ENCODE results near the gene SH2D3A.

DNA sequence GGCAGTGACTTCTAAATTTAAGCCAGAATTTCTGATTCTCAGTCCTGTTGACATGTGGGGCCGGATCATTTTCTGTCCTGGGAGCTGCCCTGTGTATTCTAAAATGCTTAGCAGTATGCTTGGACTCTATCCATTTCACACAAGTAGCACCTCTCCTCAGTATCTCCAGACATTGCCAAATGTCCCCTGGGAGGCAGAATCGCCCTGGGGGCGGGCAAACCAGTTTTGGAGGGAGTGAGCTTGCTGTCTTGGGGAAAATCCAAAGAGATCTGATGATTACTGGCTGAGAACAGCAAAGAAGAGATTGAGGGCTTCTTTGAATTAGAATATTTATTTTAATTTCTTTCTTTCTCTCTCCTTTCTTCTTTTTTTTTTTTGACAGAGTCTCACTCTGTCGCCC, 21.7 kb upstream of the SH2D3A start:
- TF ChIP-seq, protein P1, sequence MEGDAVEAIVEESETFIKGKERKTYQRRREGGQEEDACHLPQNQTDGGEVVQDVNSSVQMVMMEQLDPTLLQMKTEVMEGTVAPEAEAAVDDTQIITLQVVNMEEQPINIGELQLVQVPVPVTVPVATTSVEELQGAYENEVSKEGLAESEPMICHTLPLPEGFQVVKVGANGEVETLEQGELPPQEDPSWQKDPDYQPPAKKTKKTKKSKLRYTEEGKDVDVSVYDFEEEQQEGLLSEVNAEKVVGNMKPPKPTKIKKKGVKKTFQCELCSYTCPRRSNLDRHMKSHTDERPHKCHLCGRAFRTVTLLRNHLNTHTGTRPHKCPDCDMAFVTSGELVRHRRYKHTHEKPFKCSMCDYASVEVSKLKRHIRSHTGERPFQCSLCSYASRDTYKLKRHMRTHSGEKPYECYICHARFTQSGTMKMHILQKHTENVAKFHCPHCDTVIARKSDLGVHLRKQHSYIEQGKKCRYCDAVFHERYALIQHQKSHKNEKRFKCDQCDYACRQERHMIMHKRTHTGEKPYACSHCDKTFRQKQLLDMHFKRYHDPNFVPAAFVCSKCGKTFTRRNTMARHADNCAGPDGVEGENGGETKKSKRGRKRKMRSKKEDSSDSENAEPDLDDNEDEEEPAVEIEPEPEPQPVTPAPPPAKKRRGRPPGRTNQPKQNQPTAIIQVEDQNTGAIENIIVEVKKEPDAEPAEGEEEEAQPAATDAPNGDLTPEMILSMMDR (conservative IDR thresholded peaks at IDR 0.05 in 1 of 2, IDR thresholded peaks at IDR 0.05 in 1 of 2; ENCODE audit: low read depth in 1 of 2, low read length in 2 of 2), result no peak
- TF ChIP-seq EZH2 (IDR thresholded peaks at IDR 0.05; ENCODE audit: low read length, missing control alignments), result no peak

All from fibroblast of lung (primary cell).